Neuronal stem cell (in vitro differentiated cells): ENCODE data around the gene TNF.
A peak's percentile ranks its signal among the peaks of the same experiment; 100 is the strongest.

Experiments used
- DNase-seq: peaks from one replicate; pipeline ENCODE4 v3.0.0-alpha.2; 2013; ENCODE audit warnings: low spot score
- H2AFZ ChIP-seq: one replicate; pipeline ENCODE4 v1.6.1; 2013; ENCODE audit warnings: mild to moderate bottlenecking, low read length, inconsistent platforms
- H2AK5ac ChIP-seq: 2 replicates; pipeline ENCODE4 v1.6.1; 2013; ENCODE audit warnings: low read depth, mild to moderate bottlenecking, inconsistent platforms, low read length, moderate library complexity, mixed read lengths
- H2BK120ac ChIP-seq: 2 replicates; pipeline ENCODE4 v1.6.1; 2013; ENCODE audit warnings: low read depth, mild to moderate bottlenecking, inconsistent platforms, low read length, moderate library complexity, mixed read lengths
- H2BK12ac ChIP-seq: one replicate; pipeline ENCODE4 v1.6.1; 2013; ENCODE audit warnings: low read length, inconsistent platforms
- H2BK15ac ChIP-seq: 2 replicates; pipeline ENCODE4 v1.6.1; 2013; ENCODE audit warnings: mild to moderate bottlenecking, low read length, inconsistent platforms, mixed read lengths
- H2BK5ac ChIP-seq: one replicate; pipeline ENCODE4 v1.6.1; 2013; ENCODE audit warnings: inconsistent platforms, mild to moderate bottlenecking, low read length, moderate library complexity
- H3K14ac ChIP-seq: one replicate; pipeline ENCODE4 v1.6.1; 2013; ENCODE audit warnings: low read length, inconsistent platforms
- H3K18ac ChIP-seq: 2 replicates; pipeline ENCODE4 v1.6.1; 2013; ENCODE audit warnings: low read length, inconsistent platforms
- H3K23ac ChIP-seq: 2 replicates; pipeline ENCODE4 v1.6.1; 2013; ENCODE audit warnings: low read depth, mild to moderate bottlenecking, mixed read lengths, low read length, inconsistent platforms; ENCODE audit not compliant: poor library complexity
- H3K27ac ChIP-seq: replicated peaks from 3 replicates; pipeline ENCODE4 v1.5.1; 2013; ENCODE audit warnings: low read length, inconsistent platforms
- H3K27me3 ChIP-seq, 3 experiments: 2 replicates each; pipeline ENCODE4 v1.6.1; 2013; ENCODE audit warnings: low read length in 3 of 3, mild to moderate bottlenecking in 2 of 3, inconsistent platforms in 1 of 3, low read depth in 1 of 3, mixed read lengths in 1 of 3, moderate library complexity in 1 of 3; ENCODE audit not compliant: control insufficient read depth in 3 of 3, insufficient read depth in 3 of 3
- H3K36me3 ChIP-seq, 2 donors: replicated peaks in 1 of 2; 2 replicates each; pipeline ENCODE4 v1.6.1; 2013; ENCODE audit warnings: low read length in 2 of 2; ENCODE audit not compliant: control insufficient read depth in 2 of 2, insufficient read depth in 2 of 2
- H3K4ac ChIP-seq: 2 replicates; pipeline ENCODE4 v1.6.1; 2013; ENCODE audit warnings: inconsistent platforms, mild to moderate bottlenecking, low read length, moderate library complexity
- H3K4me1 ChIP-seq, 2 donors: 1 replicate in 1 of 2; 2 replicates in 1 of 2; pipeline ENCODE4 v1.6.1; 2013; ENCODE audit warnings: low read length in 2 of 2, low read depth in 1 of 2; ENCODE audit not compliant: control insufficient read depth in 2 of 2, insufficient read depth in 1 of 2
- H3K4me2 ChIP-seq: one replicate; pipeline ENCODE4 v1.6.1; 2013; ENCODE audit warnings: mild to moderate bottlenecking, low read length, inconsistent platforms; ENCODE audit not compliant: insufficient read depth, poor library complexity, severe bottlenecking
- H3K4me3 ChIP-seq, 2 donors: 2 replicates each; pipeline ENCODE4 v1.5.1; 2013; ENCODE audit warnings: low read length in 2 of 2, mild to moderate bottlenecking in 2 of 2, inconsistent platforms in 1 of 2, moderate library complexity in 1 of 2
- H3K79me1 ChIP-seq: one replicate; pipeline ENCODE4 v1.6.1; 2013; ENCODE audit warnings: low read depth, mild to moderate bottlenecking, inconsistent platforms, low read length, moderate library complexity
- H3K9ac ChIP-seq: one replicate; pipeline ENCODE4 v1.6.1; 2013; ENCODE audit warnings: mild to moderate bottlenecking, low read depth, low read length, inconsistent platforms; ENCODE audit not compliant: poor library complexity
- H3K9me3 ChIP-seq, 2 donors: replicated peaks in 1 of 2; 2 replicates each; pipeline versions ENCODE3 to v1.6.1; 2013; ENCODE audit warnings: low read length in 2 of 2, mild to moderate bottlenecking in 2 of 2, inconsistent platforms in 1 of 2, low read depth in 1 of 2, mixed read lengths in 1 of 2, moderate library complexity in 1 of 2; ENCODE audit not compliant: control insufficient read depth in 2 of 2, insufficient read depth in 1 of 2
- H4K8ac ChIP-seq: one replicate; pipeline ENCODE4 v1.6.1; 2013; ENCODE audit warnings: low read depth, mild to moderate bottlenecking, inconsistent platforms, low read length, moderate library complexity
- H4K91ac ChIP-seq: one replicate; pipeline ENCODE4 v1.6.1; 2013; ENCODE audit warnings: low read length, low read depth, mild to moderate bottlenecking, inconsistent platforms; ENCODE audit not compliant: poor library complexity
- WGBS, 2 donors: extraction: QIAGEN DNeasy Blood & Tissue Kit; methylation state at CpG; one replicate each; pipeline ENCODE4 v1.1.7; 2013; ENCODE audit warnings: missing lambda C conversion rate in 2 of 2, mixed read lengths in 1 of 2; ENCODE audit not compliant: insufficient read length in 2 of 2, insufficient replicate concordance in 1 of 2; ENCODE audit errors: extremely low coverage in 2 of 2; 5-methylcytosine and 5-hydroxymethylcytosine counted together

TNF gene

DNA sequence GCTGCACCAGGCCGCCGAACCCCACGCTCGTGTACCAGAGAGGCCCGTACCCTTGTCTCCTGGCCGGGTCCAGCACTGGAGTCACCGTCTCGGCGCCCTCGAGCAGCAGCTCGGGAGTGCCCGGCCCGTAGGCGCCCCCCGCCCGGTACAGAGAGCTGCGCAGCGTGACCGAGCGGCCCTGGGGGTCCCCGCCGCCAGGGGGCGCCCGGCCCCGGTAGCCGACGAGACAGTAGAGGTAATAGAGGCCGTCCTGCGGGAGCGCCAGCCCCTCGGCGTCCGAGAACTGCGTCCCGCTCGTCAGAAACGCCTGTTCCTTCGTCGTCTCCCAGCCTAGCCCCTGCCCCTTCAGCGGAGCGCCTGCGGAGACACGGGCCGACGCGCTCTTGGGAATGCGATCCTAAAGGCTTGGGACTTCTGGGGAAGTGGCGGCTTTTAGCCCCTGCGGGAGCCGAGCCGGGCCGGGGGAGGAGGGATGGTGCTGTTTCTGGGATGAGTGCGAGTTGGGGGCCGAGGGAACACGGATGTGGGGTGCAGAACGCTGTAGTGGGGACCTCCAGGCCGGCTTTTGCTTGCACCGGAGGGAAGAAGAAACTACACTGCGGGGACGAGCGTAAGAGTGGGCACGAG lies 5.6 kb downstream of the TNF start:
- Histone ChIP-seq H2BK15ac (peak overlapping the region; percentile 79), H2AK5ac (peak overlapping the region; percentile 95), H3K36me3 (no peaks in the 10 kb centered on the region), H3K27me3 (peaks cover 0 to 42% (median 12%) of the 10 kb centered on the region in 3 experiments), H2BK120ac (peak overlapping the region; percentile 75), H3K14ac (peak overlapping the region; percentile 75), H3K4me1 (peaks cover 2 to 7% of the 10 kb centered on the region in 2 donors), H3K79me1 (no peaks in the 10 kb centered on the region), H2BK12ac (no peak overlapping the region), H4K8ac (no peak overlapping the region), H3K27ac (no peak overlapping the region), H2BK5ac (no peak overlapping the region), H3K18ac (peak overlapping the region; percentile 98), H3K4me2 (peak overlapping the region; percentile 96), H3K23ac (peak overlapping the region; percentile 97), H4K91ac (peak overlapping the region; percentile 41), H3K9me3 (no peaks in the 10 kb centered on the region), H3K9ac (peak overlapping the region; percentile 96), H3K4ac (peak overlapping the region; percentile 31), H3K4me3 (peak overlapping the region; percentile 63 to 96), H2AFZ (peak overlapping the region; percentile 100)
- no CpG with 5 or more reads among the region's 62 CpGs for WGBS, 2 donors
- peak; percentile 83 for DNase-seq

DNA sequence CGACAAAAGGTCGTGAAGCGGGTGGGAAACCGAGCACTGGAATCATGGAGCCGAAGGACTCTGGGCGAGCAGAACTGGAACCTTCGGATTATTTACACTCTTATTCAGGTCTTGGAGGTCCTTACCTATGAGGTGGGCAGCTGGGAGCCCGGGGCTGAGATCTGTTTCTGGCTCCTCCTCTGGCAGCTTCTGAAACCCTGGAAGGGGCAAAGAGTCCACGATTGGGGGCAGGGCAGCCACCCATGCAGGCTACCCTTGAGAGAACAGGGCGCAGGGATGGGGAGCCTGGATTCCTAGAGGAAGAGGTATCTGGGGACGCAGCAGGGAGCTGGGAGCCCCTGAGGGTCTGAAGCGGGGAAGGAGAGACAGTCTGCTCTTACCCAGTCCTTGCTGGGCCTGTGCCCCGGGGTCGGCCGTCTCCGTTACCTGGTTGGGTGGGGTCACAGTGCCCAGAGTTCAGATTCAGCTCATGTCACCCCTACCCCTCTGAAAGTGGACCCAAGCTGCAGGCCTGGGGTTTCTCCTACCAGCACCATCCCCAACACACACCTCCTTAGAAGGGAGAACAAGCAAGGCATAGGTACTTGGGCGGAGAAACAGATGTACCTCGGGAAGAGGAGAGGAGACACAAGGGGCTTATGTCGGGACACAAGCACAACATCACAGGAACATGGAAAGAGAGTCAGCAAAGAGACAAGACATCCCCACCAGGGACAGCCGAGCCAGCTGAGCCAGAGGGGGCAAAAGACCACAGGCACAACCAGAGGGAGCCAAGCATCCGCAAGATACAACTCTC lies 6.3 kb downstream of the TNF start:
- H2AFZ ChIP-seq: peak overlapping the region; percentile 100
- H2BK12ac ChIP-seq: no peak overlapping the region
- peak overlapping the region; percentile 63 to 96 for H3K4me3 ChIP-seq
- no peak overlapping the region for H4K8ac ChIP-seq
- H2BK15ac ChIP-seq: peak overlapping the region; percentile 79
- H3K18ac ChIP-seq: peak overlapping the region; percentile 97
- peaks cover 0 to 42% (median 12%) of the 10 kb centered on the region in 3 experiments for H3K27me3 ChIP-seq
- peak overlapping the region; percentile 95 for H2AK5ac ChIP-seq
- H3K4me2 ChIP-seq: peak overlapping the region; percentile 96
- H3K36me3 ChIP-seq: no peaks in the 10 kb centered on the region
- no peak overlapping the region for H2BK5ac ChIP-seq
- H3K9me3 ChIP-seq: no peaks in the 10 kb centered on the region
- no peak overlapping the region for H2BK120ac ChIP-seq
- peaks cover 2 to 9% of the 10 kb centered on the region in 2 donors for H3K4me1 ChIP-seq
- no peaks in the 10 kb centered on the region for H3K79me1 ChIP-seq
- peak overlapping the region; percentile 97 for H3K23ac ChIP-seq
- H3K14ac ChIP-seq: peak overlapping the region; percentile 75
- no CpG with 5 or more reads among the region's 21 CpGs for WGBS, 2 donors
- H4K91ac ChIP-seq: no peak overlapping the region
- no peak overlapping the region for H3K4ac ChIP-seq
- peak; percentile 18 for DNase-seq
- peak overlapping the region; percentile 39 for H3K9ac ChIP-seq
- H3K27ac ChIP-seq: no peak overlapping the region

DNA sequence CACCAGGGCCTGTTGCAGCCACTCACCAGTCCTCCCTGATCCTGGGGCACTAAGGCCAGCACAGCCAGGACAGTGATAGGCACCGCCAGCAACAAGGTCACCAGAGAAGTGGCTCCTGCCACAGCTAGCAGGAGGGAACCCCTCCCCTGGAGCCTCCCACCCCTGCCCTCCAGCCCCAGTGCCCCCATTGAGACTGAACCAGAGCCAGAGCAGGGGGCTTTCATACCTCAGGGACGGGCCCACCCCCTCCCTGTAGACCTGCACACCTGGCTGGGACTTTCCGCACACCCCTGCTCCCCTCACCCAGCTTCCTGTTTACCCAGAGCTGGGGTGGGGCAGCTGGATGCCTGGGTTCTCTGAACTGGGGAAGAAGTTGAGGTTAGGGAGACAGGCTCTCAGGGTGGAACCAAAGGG lies 6.9 kb downstream of the TNF start, which contains the start of gene LTB:
TSS of gene LTB (minus strand) at position 195 of the 414 bp plus-strand sequence. CDS start at position 188, 7 bp downstream.
- Histone ChIP-seq H3K18ac (peak within 1 kb of the TSS; percentile 97), H3K36me3 (no peaks in the 10 kb centered on the region), H3K14ac (peak within 1 kb of the TSS; percentile 75), H3K4me2 (peak within 1 kb of the TSS; percentile 96), H3K27ac (no peak within 1 kb of the TSS), H3K4ac (peak within 1 kb of the TSS; percentile 17), H3K4me3 (peak within 1 kb of the TSS; percentile 63 to 96), H2BK15ac (peak within 1 kb of the TSS; percentile 79), H3K9me3 (no peaks in the 10 kb centered on the region), H4K8ac (no peak within 1 kb of the TSS), H2AFZ (peak within 1 kb of the TSS; percentile 100), H4K91ac (no peak within 1 kb of the TSS), H2BK5ac (no peak within 1 kb of the TSS), H3K9ac (peak within 1 kb of the TSS; percentile 39), H3K27me3 (peaks cover 0 to 36% (median 12%) of the 10 kb centered on the region in 3 experiments), H3K79me1 (no peaks in the 10 kb centered on the region), H3K23ac (peak within 1 kb of the TSS; percentile 97), H2AK5ac (peak within 1 kb of the TSS; percentile 95), H2BK120ac (no peak within 1 kb of the TSS), H3K4me1 (peaks cover 2 to 9% of the 10 kb centered on the region in 2 donors), H2BK12ac (no peak within 1 kb of the TSS)
- no CpG with 5 or more reads among the region's 3 CpGs for WGBS, 2 donors
- DNase-seq: no peak

DNA sequence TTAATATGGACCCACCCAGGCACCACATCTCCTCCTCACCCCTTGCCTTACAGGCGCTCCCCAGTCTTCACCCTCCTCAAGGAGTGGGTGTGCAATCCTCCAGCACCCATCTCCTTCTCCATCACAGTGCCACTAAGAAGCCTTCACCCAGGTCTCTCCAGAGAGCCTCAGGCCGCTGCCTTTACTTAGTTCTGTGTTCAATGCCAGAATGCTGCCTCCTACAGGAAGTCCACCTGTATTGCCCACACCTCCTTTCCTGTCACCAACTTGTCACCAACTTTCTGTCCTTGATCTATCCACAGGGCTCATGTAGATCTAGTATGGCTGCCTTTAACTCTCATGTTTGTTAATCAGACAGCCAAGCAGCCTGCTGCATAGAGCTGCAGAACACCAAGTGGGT lies 10.1 kb downstream of the TNF start:
- Histone ChIP-seq H2AFZ (no peak overlapping the region), H3K36me3 (no peaks in the 10 kb centered on the region), H3K14ac (no peak overlapping the region), H3K4me1 (peaks cover 5 to 6% of the 10 kb centered on the region in 2 donors), H3K4me3 (no peak overlapping the region), H3K9ac (no peak overlapping the region), H3K4ac (no peak overlapping the region), H3K27me3 (peaks cover 0 to 20% (median 10%) of the 10 kb centered on the region in 3 experiments), H2BK5ac (no peak overlapping the region), H2BK15ac (no peak overlapping the region), H3K9me3 (no peaks in the 10 kb centered on the region), H3K4me2 (no peak overlapping the region), H3K18ac (no peak overlapping the region), H3K23ac (no peak overlapping the region), H3K79me1 (no peaks in the 10 kb centered on the region), H2AK5ac (no peak overlapping the region), H4K8ac (no peak overlapping the region), H2BK120ac (no peak overlapping the region), H4K91ac (no peak overlapping the region), H3K27ac (no peak overlapping the region), H2BK12ac (no peak overlapping the region)
- WGBS, 2 donors: no CpG with 5 or more reads among the region's 2 CpGs
- no peak for DNase-seq
